H1 (cell line): ENCODE results near the gene NINJ2. TPM values are rescaled to one million over a fixed set of nuclear protein-coding genes. Genes with fewer than 3 reads are reported as not detected.

Experiments used
- CHD7 ChIP-seq: fragments of 300-600 bp; sonication (generic); IDR thresholded peaks from 2 replicates; pipeline ENCODE4 v1.7.1; 2012; ENCODE audit warnings: low read length, moderate library complexity, mild to moderate bottlenecking, inconsistent platforms; ENCODE audit not compliant: insufficient replicate concordance
- HDAC6 ChIP-seq: IDR thresholded peaks from one replicate; pipeline ENCODE4 v1.7.1; 2012; ENCODE audit warnings: low read depth, mild to moderate bottlenecking, inconsistent platforms, low read length, moderate library complexity
- JUN ChIP-seq: IDR thresholded peaks from 2 replicates; pipeline ENCODE4 v1.6.1; 2011; ENCODE audit warnings: low read depth, mild to moderate bottlenecking, improper control_type of control experiment, low read length
- JUND ChIP-seq: IDR thresholded peaks from 2 replicates; pipeline ENCODE4 v1.6.1; 2011; ENCODE audit warnings: mild to moderate bottlenecking, improper control_type of control experiment, low read length
- RAD21 ChIP-seq, 2 experiments: IDR thresholded peaks in 1 of 2; conservative IDR thresholded peaks in 1 of 2; 2 replicates each; pipeline ENCODE4 v1.6.1; 2011; ENCODE audit warnings: low read depth in 2 of 2, low read length in 2 of 2, improper control_type of control experiment in 1 of 2, inconsistent platforms in 1 of 2, mild to moderate bottlenecking in 1 of 2, moderate library complexity in 1 of 2
- TEAD4 ChIP-seq: IDR thresholded peaks from 2 replicates; pipeline ENCODE4 v1.6.1; 2012; ENCODE audit warnings: low read depth, low read length, inconsistent platforms, mixed read lengths
- polyA plus RNA-seq, 7 experiments: library from polyadenylated mRNA; depleted of rRNA in 3 of 7; stranded (reverse) in 5 of 7; unstranded in 2 of 7; fragments of >200 nt in 5 of 7; fragments of 200-250 nt in 2 of 7; gene quantifications; 1 replicate in 5 of 7; 2 replicates in 1 of 7; 4 replicates in 1 of 7; pipeline versions ENCODE4 v1.2.1 to v1.2.3, GENCODE V29; 2011 to 2013; ENCODE audit warnings: missing spikeins in 2 of 7, mixed read lengths in 2 of 7
- total RNA-seq: library from RNA; stranded (reverse); fragmentation: NEBNext Ultra II Directional; extraction: Animal tissue kit (Norgen Biotek cat#: 25700); gene quantifications from 2 replicates; pipeline ENCODE4 v1.2.1, GENCODE V29; 2021

Gene NINJ2
- total and polyA plus RNA-seq, 2 of the 8 experiments (the other 6 are each of a cell fraction or from before 2014, with no cell fraction given): 1.4 TPM; not detected in 1

- TF ChIP-seq RAD21 (IDR thresholded peaks at IDR 0.05 in 1 of 2, conservative IDR thresholded peaks at IDR 0.05 in 1 of 2; ENCODE audit: low read depth in 2 of 2, low read length in 2 of 2) (no peak), HDAC6 (no peak), JUN (no peak), JUND (no peak), CHD7 (no peak), TEAD4 (no peak)
- TF ChIP-seq, all 59 proteins: peak for 0
These were observed at the start of gene NINJ2 (continued) for GRCh38 chr12:663293-663871.
